IMR-90 (cell line): Measurements from ENCODE around the gene ZCCHC14.

Experiments
- BHLHE40 ChIP-seq: fragments of 150-350 bp; IDR thresholded peaks from 2 replicates; pipeline ENCODE4 v1.6.1; 2016; ENCODE audit warnings: mild to moderate bottlenecking, low read depth, low read length
- CEBPB ChIP-seq: IDR thresholded peaks from 2 replicates; pipeline ENCODE4 v1.6.1; 2012; ENCODE audit warnings: low read depth, low read length, improper control_type of control experiment
- CTCF ChIP-seq: conservative IDR thresholded peaks from 2 replicates; pipeline ENCODE4 v1.5.1; 2012; ENCODE audit warnings: mild to moderate bottlenecking, low read depth, low read length, improper control_type of control experiment
- ELK1 ChIP-seq: fragments of 150-350 bp; IDR thresholded peaks from 2 replicates; pipeline ENCODE4 v1.6.1; 2016; ENCODE audit warnings: low read depth, mild to moderate bottlenecking, low read length, moderate library complexity, borderline replicate concordance
- FOS ChIP-seq: fragments of 150-350 bp; IDR thresholded peaks from 2 replicates; pipeline ENCODE4 v1.6.1; 2016; ENCODE audit warnings: low read depth, low read length
- MXI1 ChIP-seq: IDR thresholded peaks from 2 replicates; pipeline ENCODE4 v1.6.1; 2012; ENCODE audit warnings: low read depth, mild to moderate bottlenecking, low read length, moderate library complexity, borderline replicate concordance
- POLR2A ChIP-seq: IDR thresholded peaks from 2 replicates; pipeline ENCODE4 v1.6.1; 2012; ENCODE audit warnings: mild to moderate bottlenecking, low read depth, low read length
- RAD21 ChIP-seq: IDR thresholded peaks from 2 replicates; pipeline ENCODE4 v1.6.1; 2012; ENCODE audit warnings: low read length, improper control_type of control experiment
- RCOR1 ChIP-seq: IDR thresholded peaks from 2 replicates; pipeline ENCODE4 v1.6.1; 2012; ENCODE audit warnings: mild to moderate bottlenecking, low read length, improper control_type of control experiment; ENCODE audit not compliant: insufficient replicate concordance
- RFX5 ChIP-seq: IDR thresholded peaks from 2 replicates; pipeline ENCODE4 v1.8.0; 2012; ENCODE audit warnings: low read depth, mild to moderate bottlenecking, low read length, moderate library complexity
- SMC3 ChIP-seq: fragments of 150-350 bp; IDR thresholded peaks from 2 replicates; pipeline ENCODE4 v1.6.1; 2016; ENCODE audit warnings: low read depth, mild to moderate bottlenecking, antibody characterized with exemption, low read length, moderate library complexity
- USF2 ChIP-seq: fragments of 150-350 bp; IDR thresholded peaks from 2 replicates; pipeline ENCODE4 v1.6.1; 2017; ENCODE audit warnings: mild to moderate bottlenecking, antibody characterized with exemption, low read length, low read depth

GRCh38 chr16:87426423-87427215 is 66.2 kb downstream of the ZCCHC14 start:
- TF ChIP-seq CTCF (no peak), RCOR1 (no peak), MXI1 (no peak), RAD21 (no peak), POLR2A (no peak), RFX5 (no peak), BHLHE40 (no peak), FOS (no peak), CEBPB (no peak), ELK1 (no peak), USF2 (no peak), SMC3 (no peak)
